ENCODE measurements around the gene ANKFN1. TPM values are rescaled to one million over a fixed set of nuclear protein-coding genes. Genes with fewer than 3 reads are reported as not detected.

ANKFN1 gene
- total and polyA plus RNA-seq, 10 of the 15 experiments (the other 5 are each of a cell fraction or from before 2014, with no cell fraction given): 0.19 TPM; not detected in 9

GRCh38 chr17:56440419-56440818, 287.1 kb downstream of the ANKFN1 start:
- peaks cover 1 to 2% of the 10 kb centered on the region in 2 experiments; a peak in 2 of 4 replicates for H3K27me3 ChIP-seq (replicated peaks in 1 of 2; ENCODE audit: control insufficient read depth in 2 of 2, insufficient read depth in 2 of 2, low read length in 1 of 2)
- no TSS peak for BruUV-seq (replicated peaks)
- H3K9me3 ChIP-seq (replicated peaks; ENCODE audit: control insufficient read depth, insufficient read depth, low read length): no peaks in the 10 kb centered on the region
- intact Hi-C loops (cut with micrococcal nuclease; ENCODE audit: unreplicated experiment) (no loop called here), in situ Hi-C loops (cut with MboI) (no loop called here)
- ATAC-seq (no peak), DNase-seq (ENCODE audit: low read depth, low spot score) (no peak), FAIRE-seq (no peak)
- H3K4me2 ChIP-seq (ENCODE audit: control insufficient read depth, insufficient read depth): no peak overlapping the region
- no peak overlapping the region for H3K27ac ChIP-seq (ENCODE audit: control insufficient read depth, insufficient read depth)
- ChIA-PET SMC1A (ENCODE audit: uncharacterized antibody, unreplicated experiment) (no interaction called here), POLR2A (no interaction called here), RAD21 (ENCODE audit: unreplicated experiment) (no interaction called here), CTCF (no interaction called here)
- no peak overlapping the region for H3K9ac ChIP-seq (ENCODE audit: control insufficient read depth, insufficient read depth, low read length)
- 3% methylated on average over 2 of the region's 2 CpGs for WGBS (ENCODE audit: insufficient coverage, insufficient replicate concordance, low lambda C conversion rate, missing lambda C conversion rate)
- H3K36me3 ChIP-seq (ENCODE audit: control insufficient read depth in 2 of 2, insufficient read depth in 2 of 2, low read length in 1 of 2): no peaks in the 10 kb centered on the region
- H3K79me2 ChIP-seq (ENCODE audit: control insufficient read depth, insufficient read depth, low read length): no peaks in the 10 kb centered on the region
- no peak overlapping the region for H3K4me3 ChIP-seq
- TF ChIP-seq POU2F2 (IDR thresholded peaks at IDR 0.05; ENCODE audit: borderline replicate concordance, low read depth, low read length) (no peak), ZNF622 (IDR thresholded peaks at IDR 0.05) (no peak), NR2F1 (conservative IDR thresholded peaks at IDR 0.05) (no peak), SREBF2 (IDR thresholded peaks at IDR 0.05; ENCODE audit: low read length) (no peak), ESRRA (IDR thresholded peaks at IDR 0.05; ENCODE audit: low read length) (no peak), CHD4 (IDR thresholded peaks at IDR 0.05) (no peak), HDAC2 (IDR thresholded peaks at IDR 0.05) (no peak), EZH2 (IDR thresholded peaks at IDR 0.05; ENCODE audit: borderline replicate concordance, control insufficient read depth, low read depth, low read length) (no peak), CTCF (IDR thresholded peaks at IDR 0.05 in 2 of 3, conservative IDR thresholded peaks at IDR 0.05 in 1 of 3; ENCODE audit: control insufficient read depth in 2 of 3, extremely low read depth in 1 of 3, insufficient read depth in 1 of 3, low read depth in 3 of 3, low read length in 3 of 3) (no peak), CBX5 (IDR thresholded peaks at IDR 0.05; ENCODE audit: low read depth) (no peak), E2F8 (IDR thresholded peaks at IDR 0.05; ENCODE audit: low read depth, partially characterized antibody) (no peak), MYB (IDR thresholded peaks at IDR 0.05; ENCODE audit: borderline replicate concordance, low read depth, low read length) (no peak), FOXM1 (IDR thresholded peaks at IDR 0.05; ENCODE audit: low read depth, low read length) (no peak), MLLT1 (IDR thresholded peaks at IDR 0.05) (no peak), BCL11A (IDR thresholded peaks at IDR 0.05; ENCODE audit: low read depth, low read length) (no peak)
- TF ChIP-seq, protein P1, sequence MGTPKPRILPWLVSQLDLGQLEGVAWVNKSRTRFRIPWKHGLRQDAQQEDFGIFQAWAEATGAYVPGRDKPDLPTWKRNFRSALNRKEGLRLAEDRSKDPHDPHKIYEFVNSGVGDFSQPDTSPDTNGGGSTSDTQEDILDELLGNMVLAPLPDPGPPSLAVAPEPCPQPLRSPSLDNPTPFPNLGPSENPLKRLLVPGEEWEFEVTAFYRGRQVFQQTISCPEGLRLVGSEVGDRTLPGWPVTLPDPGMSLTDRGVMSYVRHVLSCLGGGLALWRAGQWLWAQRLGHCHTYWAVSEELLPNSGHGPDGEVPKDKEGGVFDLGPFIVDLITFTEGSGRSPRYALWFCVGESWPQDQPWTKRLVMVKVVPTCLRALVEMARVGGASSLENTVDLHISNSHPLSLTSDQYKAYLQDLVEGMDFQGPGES (IDR thresholded peaks at IDR 0.05): no peak
- TF ChIP-seq, protein P2, sequence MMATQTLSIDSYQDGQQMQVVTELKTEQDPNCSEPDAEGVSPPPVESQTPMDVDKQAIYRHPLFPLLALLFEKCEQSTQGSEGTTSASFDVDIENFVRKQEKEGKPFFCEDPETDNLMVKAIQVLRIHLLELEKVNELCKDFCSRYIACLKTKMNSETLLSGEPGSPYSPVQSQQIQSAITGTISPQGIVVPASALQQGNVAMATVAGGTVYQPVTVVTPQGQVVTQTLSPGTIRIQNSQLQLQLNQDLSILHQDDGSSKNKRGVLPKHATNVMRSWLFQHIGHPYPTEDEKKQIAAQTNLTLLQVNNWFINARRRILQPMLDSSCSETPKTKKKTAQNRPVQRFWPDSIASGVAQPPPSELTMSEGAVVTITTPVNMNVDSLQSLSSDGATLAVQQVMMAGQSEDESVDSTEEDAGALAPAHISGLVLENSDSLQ (IDR thresholded peaks at IDR 0.05): no peak
- no peaks in the 10 kb centered on the region for H3K4me1 ChIP-seq (ENCODE audit: control insufficient read depth, insufficient read depth, low read length)
- no peak overlapping the region for H2AFZ ChIP-seq (ENCODE audit: control insufficient read depth, low read depth, low read length)
- no peaks in the 10 kb centered on the region for H4K20me1 ChIP-seq (ENCODE audit: control insufficient read depth, insufficient read depth)
